SJSA1 (cell line): ENCODE results near the gene FAM210A. TPM values are rescaled to one million over a fixed set of nuclear protein-coding genes. Genes with fewer than 3 reads are reported as not detected.
"Not testable (repeated sequence)": the region's sequence is repeated elsewhere in the genome, so short reads cannot be mapped to it uniquely, and the experiment has no call there.

Experiments used
- DNase-seq, 2 experiments: peaks; one replicate each; pipeline ENCODE4 v3.0.0-alpha.2; 2015 to 2020; ENCODE audit warnings: low spot score in 2 of 2, low read depth in 1 of 2
- H3K27ac ChIP-seq: fragments of 250-450 bp; sonication (Bioruptor Pico); 2 replicates; pipeline ENCODE4 v1.5.1; 2020; ENCODE audit warnings: mild to moderate bottlenecking, moderate library complexity
- H3K27me3 ChIP-seq: fragments of 250-450 bp; sonication (Bioruptor Pico); replicated peaks from 2 replicates; pipeline ENCODE4 v1.5.1; 2020; ENCODE audit warnings: mild to moderate bottlenecking, moderate library complexity
- H3K36me3 ChIP-seq: fragments of 250-450 bp; sonication (Bioruptor Pico); 2 replicates; pipeline ENCODE4 v1.5.1; 2020; ENCODE audit warnings: mild to moderate bottlenecking
- H3K4me1 ChIP-seq: fragments of 250-450 bp; sonication (Bioruptor Pico); replicated peaks from 2 replicates; pipeline ENCODE4 v1.6.1; 2021; ENCODE audit warnings: mild to moderate bottlenecking
- H3K4me3 ChIP-seq: fragments of 250-450 bp; sonication (Bioruptor Pico); 2 replicates; pipeline ENCODE4 v1.5.1; 2020; ENCODE audit warnings: mild to moderate bottlenecking
- H3K9me3 ChIP-seq: fragments of 250-450 bp; sonication (Bioruptor Pico); replicated peaks from 2 replicates; pipeline ENCODE4 v1.5.1; 2020; ENCODE audit warnings: mild to moderate bottlenecking
- total RNA-seq: library from RNA; depleted of rRNA; stranded (reverse); fragments of >200 nt; shearing (Covaris generic); gene quantifications from 2 replicates; pipeline ENCODE4 v1.2.3, GENCODE V29; 2014

Gene FAM210A
- total RNA-seq, 1 experiment from 2014 or later, result 20.2 TPM

- Histone ChIP-seq H3K36me3 (peaks cover 10% of the 10 kb centered on the region), H3K27ac (peak overlapping the region; percentile 86)
- DNase-seq, result no peak
Observed at GRCh38 chr18:13725566-13726231, 659 bp downstream of the FAM210A start.

DNA sequence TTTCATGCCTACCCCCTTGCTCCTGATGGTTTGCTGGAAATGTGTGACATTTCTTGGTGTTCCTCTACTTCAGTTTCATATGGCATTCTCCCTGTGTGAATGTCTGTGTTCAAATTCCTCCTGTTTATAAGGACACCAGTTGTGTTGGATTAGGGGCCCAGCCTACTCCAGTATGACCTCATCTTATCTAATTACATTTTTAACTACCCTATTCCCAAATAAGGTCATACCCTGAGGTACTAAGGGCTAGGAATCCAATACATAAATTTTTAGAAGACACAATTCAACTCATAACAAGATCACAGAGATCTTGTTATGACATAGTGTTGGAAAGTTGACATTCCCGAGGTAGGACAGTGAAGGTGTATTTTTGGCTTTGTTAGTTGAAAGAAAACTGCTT is 5.5 kb downstream of the FAM210A start:
- H3K27ac ChIP-seq, result no peak overlapping the region
- H3K36me3 ChIP-seq, result peaks cover under 1% of the 10 kb centered on the region; the same call in 1 of the 2 replicates
- H3K4me3 ChIP-seq, result no peak overlapping the region
- no peaks in the 10 kb centered on the region for H3K27me3 ChIP-seq
- H3K4me1 ChIP-seq, result peaks cover 6% of the 10 kb centered on the region; the same call in 1 of the 2 replicates
- DNase-seq, result no peak
- H3K9me3 ChIP-seq, result peaks cover 5% of the 10 kb centered on the region; the same call in 1 of the 2 replicates

More at GRCh38 chr18:13725566-13726231, 659 bp downstream of the FAM210A start:
- Histone ChIP-seq H3K4me1 (peaks cover 11% of the 10 kb centered on the region; the same call in 1 of the 2 replicates), H3K9me3 (no peaks in the 10 kb centered on the region), H3K4me3 (peak overlapping the region; percentile 85), H3K27me3 (no peaks in the 10 kb centered on the region)

DNA sequence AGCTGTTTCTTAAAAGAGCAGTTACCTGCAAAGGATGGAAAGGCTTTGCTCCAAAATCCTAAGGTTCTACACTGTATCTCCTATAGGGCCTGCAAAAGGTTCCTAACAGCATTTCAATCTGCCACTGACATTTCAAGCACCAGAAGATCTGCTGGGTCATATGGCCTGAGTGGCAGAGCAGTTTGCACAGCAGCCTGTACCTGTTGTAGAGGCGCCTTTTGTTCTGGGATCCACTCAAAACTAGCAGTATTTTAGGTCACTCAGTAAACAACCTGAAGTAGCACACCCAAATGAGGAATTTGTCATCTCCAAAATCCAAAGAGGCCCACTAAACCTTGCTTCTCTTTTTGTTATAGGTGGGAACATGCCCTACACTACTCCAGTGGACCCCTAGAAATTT is 6.2 kb downstream of the FAM210A start:
- Histone ChIP-seq H3K27ac (no peak overlapping the region), H3K27me3 (no peaks in the 10 kb centered on the region), H3K9me3 (peaks cover 5% of the 10 kb centered on the region; the same call in 1 of the 2 replicates), H3K4me3 (no peak overlapping the region), H3K4me1 (peaks cover 2% of the 10 kb centered on the region; the same call in 1 of the 2 replicates), H3K36me3 (no peaks in the 10 kb centered on the region)
- DNase-seq, result no peak

DNA sequence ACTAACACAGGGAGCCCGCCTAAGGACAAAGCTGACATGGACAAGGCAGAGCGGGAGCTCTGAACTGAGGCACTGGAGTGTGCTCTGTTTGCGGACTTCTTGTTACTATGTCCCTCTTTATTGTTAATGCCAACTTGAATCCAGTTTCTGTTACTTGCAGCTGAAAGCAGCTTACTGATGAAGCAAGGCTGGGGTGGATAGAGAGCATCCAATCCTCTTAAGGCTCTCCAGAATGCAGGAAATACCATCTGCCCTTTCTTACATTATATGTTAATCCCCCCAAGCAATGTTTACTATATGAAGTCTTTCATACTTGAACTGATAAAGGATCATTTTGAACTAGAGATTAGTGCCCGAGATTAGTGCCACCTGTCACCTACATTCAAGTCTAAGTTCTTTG is 9.4 kb downstream of the FAM210A start:
- H3K36me3 ChIP-seq, result no peaks in the 10 kb centered on the region
- H3K27me3 ChIP-seq, result no peaks in the 10 kb centered on the region
- no peak overlapping the region for H3K4me3 ChIP-seq
- H3K27ac ChIP-seq, result no peak overlapping the region
- no peaks in the 10 kb centered on the region for H3K4me1 ChIP-seq
- DNase-seq, result no peak
- peaks cover 5% of the 10 kb centered on the region for H3K9me3 ChIP-seq

DNA sequence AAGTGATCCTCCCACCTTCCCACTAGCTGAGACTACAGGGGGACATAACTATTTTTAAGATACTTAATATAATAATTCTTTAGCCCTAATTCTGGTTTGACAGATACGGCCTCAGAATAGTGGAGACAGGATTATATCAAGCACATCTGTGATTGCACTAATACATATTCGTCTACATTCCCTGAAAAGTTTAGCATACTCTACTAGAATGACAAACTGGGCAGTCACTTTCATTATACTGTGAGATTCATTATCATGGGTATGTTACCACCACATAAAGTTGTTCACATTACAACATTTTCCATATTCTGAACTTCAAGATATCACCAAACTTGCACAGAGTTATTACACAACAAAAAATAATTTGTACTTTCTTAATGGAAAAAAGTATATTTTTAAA is 11.0 kb downstream of the FAM210A start:
- Histone ChIP-seq H3K9me3 (peaks cover 9% of the 10 kb centered on the region), H3K27ac (no peak overlapping the region), H3K4me1 (no peaks in the 10 kb centered on the region), H3K36me3 (no peaks in the 10 kb centered on the region), H3K27me3 (no peaks in the 10 kb centered on the region), H3K4me3 (no peak overlapping the region)
- no peak for DNase-seq

DNA sequence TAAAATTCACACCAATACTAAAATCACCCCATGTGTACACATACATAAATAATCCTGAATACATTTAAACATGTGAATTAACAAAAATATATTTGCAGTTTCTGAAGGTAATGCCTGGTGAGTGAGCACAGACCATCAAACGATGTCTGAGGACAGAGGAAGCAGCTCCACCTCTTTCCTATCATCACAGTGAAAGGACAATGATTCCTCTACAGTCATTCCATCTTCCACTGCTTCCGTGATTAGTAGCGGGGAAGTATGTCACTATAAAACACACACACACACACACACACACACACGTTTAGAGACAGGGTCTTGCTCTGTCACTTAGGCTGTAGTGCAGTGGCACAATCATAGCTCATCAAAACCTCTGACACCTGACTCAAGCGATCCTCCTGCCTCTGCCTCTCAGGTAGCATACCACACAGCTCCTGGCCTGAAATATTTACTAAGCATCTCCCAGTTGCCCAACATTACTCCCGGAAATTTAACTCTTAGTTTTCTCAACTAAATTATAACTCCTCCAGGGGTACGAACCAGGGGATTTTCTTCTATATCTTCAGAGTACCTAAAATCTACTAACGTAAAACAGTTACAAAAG is 12.8 kb downstream of the FAM210A start:
- Histone ChIP-seq H3K9me3 (peaks cover 13% of the 10 kb centered on the region), H3K36me3 (no peaks in the 10 kb centered on the region), H3K27ac (no peak overlapping the region), H3K4me3 (no peak overlapping the region), H3K27me3 (no peaks in the 10 kb centered on the region), H3K4me1 (no peaks in the 10 kb centered on the region)
- DNase-seq, result no peak

DNA sequence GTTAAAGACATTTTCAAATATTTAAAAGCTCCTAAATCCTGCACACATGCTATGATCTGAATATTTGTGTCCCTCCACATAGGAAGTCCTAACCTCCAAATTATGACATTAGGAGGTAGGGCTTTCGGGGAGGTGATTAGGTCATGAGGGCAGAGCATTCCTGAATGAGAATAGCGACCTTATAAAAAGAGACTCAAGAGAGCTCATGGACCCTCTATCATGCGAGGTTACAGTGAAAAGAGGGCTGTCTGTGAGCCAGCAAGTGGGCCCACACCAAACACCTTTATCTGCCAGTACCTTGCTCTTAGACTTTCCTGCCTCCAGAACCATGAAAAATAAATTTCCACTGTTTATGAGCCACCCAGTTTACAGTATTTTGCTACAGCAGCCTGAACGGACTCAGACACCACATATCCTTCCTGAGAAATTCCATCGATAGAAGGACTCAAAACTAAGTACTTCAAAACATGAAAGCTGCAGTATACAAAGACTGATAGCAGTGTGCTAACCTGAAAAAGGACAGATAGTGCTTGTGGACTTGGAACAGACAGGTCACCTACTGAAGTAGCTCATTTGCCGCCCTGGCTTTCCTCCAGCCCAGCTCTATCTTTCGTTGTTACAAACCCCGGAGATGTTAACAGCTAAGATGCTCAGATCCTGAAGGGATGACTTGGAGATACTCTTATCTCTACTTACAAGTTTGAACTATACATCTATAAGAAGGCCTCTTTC is 13.8 kb downstream of the FAM210A start:
- no peaks in the 10 kb centered on the region for H3K36me3 ChIP-seq
- H3K4me3 ChIP-seq, result no peak overlapping the region
- H3K9me3 ChIP-seq, result peaks cover 8% of the 10 kb centered on the region; the same call in 1 of the 2 replicates
- no peaks in the 10 kb centered on the region for H3K27me3 ChIP-seq
- no peak for DNase-seq
- H3K27ac ChIP-seq, result no peak overlapping the region
- H3K4me1 ChIP-seq, result no peaks in the 10 kb centered on the region

GRCh38 chr18:13710414-13710831 is 15.9 kb downstream of the FAM210A start:
- Histone ChIP-seq H3K4me1 (no peaks in the 10 kb centered on the region), H3K4me3 (no peak overlapping the region), H3K27ac (no peak overlapping the region), H3K9me3 (peaks cover 8% of the 10 kb centered on the region; the same call in 1 of the 2 replicates), H3K27me3 (no peaks in the 10 kb centered on the region), H3K36me3 (peaks cover 4% of the 10 kb centered on the region; the same call in 1 of the 2 replicates)
- no peak for DNase-seq

DNA sequence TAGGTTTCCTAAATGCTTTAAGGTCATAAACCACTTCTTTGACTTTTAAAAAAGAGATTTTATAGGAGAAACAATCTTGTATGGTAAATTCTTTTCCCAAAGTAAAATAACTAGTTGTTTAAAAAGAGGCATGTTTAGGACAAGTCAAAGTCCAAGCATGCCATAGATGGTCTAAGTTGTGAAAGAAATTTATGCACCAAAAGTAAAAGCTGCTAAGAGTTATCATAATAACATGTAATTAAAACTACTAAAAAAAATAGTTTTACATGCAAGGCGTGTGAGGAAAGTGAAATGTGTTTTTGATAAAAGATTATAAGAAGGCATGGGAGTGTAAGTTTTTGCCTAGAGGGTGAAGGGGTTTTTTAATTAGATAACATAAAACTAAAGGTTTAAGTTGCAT is 22.5 kb downstream of the FAM210A start:
- Histone ChIP-seq H3K4me1 (no peaks in the 10 kb centered on the region), H3K27ac (no peak overlapping the region), H3K27me3 (no peaks in the 10 kb centered on the region), H3K9me3 (peaks cover 18% of the 10 kb centered on the region), H3K4me3 (no peak overlapping the region), H3K36me3 (peaks cover 9% of the 10 kb centered on the region)
- peak in 1 of 2 experiments; percentile 13 for DNase-seq

GRCh38 chr18:13700153-13700552 is 26.2 kb downstream of the FAM210A start:
- Histone ChIP-seq H3K9me3 (peaks cover 18% of the 10 kb centered on the region), H3K4me3 (no peak overlapping the region), H3K27ac (no peak overlapping the region), H3K27me3 (no peaks in the 10 kb centered on the region), H3K4me1 (no peaks in the 10 kb centered on the region), H3K36me3 (peaks cover 5% of the 10 kb centered on the region; the same call in 1 of the 2 replicates)
- DNase-seq, result no peak

GRCh38 chr18:13696961-13697360 is 29.4 kb downstream of the FAM210A start:
- H3K4me3 ChIP-seq, result no peak overlapping the region
- H3K4me1 ChIP-seq, result no peaks in the 10 kb centered on the region
- H3K27me3 ChIP-seq, result no peaks in the 10 kb centered on the region
- peaks cover 6% of the 10 kb centered on the region for H3K9me3 ChIP-seq
- DNase-seq, result no peak
- H3K36me3 ChIP-seq, result no peaks in the 10 kb centered on the region
- H3K27ac ChIP-seq, result no peak overlapping the region

- H3K36me3 ChIP-seq, H3K4me1 ChIP-seq, H3K4me3 ChIP-seq, H3K9me3 ChIP-seq, DNase-seq, H3K27me3 ChIP-seq, H3K27ac ChIP-seq: not testable (repeated sequence)
Observed at GRCh38 chr18:13695337-13695736, 31.0 kb downstream of the FAM210A start.

DNA sequence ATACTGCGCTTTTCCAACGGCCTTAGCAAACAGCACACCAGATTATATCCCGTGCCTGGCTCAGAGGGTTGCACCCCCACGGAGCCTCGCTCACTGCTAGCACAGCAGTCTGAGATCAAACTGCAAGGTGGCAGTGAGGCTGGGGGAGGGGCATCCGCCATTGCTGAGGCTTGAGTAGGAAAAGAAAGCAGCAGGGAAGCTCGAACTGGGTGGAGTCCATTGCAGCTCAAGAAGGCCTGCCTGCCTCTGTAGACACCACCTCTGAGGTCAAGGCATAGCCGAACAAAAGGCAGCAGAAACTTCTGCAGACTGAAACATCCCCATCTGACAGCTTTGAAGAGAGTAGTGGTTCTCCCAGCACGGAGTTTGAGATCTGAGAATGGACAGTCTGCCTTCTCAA is 36.3 kb downstream of the FAM210A start:
- H3K27ac ChIP-seq, H3K4me1 ChIP-seq, DNase-seq, H3K4me3 ChIP-seq, H3K9me3 ChIP-seq, H3K27me3 ChIP-seq, H3K36me3 ChIP-seq: not testable (repeated sequence)
